ENCODE results near the gene DNASE1L1. TPM values are rescaled to one million over a fixed set of nuclear protein-coding genes. Genes with fewer than 3 reads are reported as not detected.

Gene DNASE1L1, protein sequence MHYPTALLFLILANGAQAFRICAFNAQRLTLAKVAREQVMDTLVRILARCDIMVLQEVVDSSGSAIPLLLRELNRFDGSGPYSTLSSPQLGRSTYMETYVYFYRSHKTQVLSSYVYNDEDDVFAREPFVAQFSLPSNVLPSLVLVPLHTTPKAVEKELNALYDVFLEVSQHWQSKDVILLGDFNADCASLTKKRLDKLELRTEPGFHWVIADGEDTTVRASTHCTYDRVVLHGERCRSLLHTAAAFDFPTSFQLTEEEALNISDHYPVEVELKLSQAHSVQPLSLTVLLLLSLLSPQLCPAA
- 10 to 100 TPM; 18.1 to 30.8 (median 25.6) TPM for total RNA-seq
- long read RNA-seq, donor 1, partial matches to known transcripts: 2 of 13 reads
- long read RNA-seq, donor 1, other reads (novel, unspliced or antisense): 4 of 13 reads
- long read RNA-seq, donor 2, transcript DNASE1L1-203 (8 exons, 2,110 nt): major isoform, 5 of 11 reads
- long read RNA-seq, donor 2, partial matches to known transcripts: 1 of 11 reads
- long read RNA-seq, donor 2, other reads (novel, unspliced or antisense): 4 of 11 reads

DNA sequence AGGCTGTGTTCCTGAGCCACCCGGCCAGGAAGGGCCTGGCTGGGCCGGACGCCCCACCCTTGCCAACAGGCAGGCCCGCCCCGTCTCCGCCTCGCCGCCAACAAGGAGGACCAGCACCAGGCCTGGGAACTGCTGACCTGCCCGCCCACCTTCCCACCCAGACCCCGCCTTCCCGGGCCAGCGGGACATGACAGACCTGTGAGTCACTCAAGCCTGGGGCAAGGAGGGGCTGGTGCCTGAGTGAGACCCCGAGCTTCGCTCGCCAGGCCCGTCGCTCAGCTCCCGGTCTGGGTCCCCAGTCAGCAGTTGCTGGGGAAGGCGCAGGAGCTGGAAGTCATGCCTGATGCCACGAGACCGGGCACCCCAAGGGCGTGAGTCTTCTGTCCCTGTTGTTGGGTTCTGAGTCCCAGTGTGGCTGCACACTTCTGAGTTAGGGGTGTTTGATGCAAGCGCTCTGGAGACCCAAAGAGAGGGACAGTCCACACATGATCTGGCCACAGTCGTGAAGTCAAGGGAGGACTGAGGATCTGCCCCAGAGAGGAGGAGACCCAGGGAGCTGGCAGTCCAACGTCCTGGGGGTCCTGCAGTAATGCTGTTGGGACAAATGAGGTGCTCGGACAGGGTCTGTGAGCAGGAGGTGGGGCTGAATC, at the start of gene DNASE1L1:
Gene DNASE1L1 (minus strand): TSS at position 33 of the 650 bp plus-strand sequence. CDS start 3,686 bp downstream, outside the sequence.
- DNase-seq: peak; percentile 85 to 94 (median 91)
- Histone ChIP-seq H3K4me1 (ENCODE audit: low read depth) (peaks cover 9% of the 10 kb centered on the region), H3K4me3 (no peak within 1 kb of the TSS), H3K36me3 (ENCODE audit: low read depth) (no peaks in the 10 kb centered on the region), H3K9me3 (no peaks in the 10 kb centered on the region)
- intact Hi-C loops (cut with DNase I, micrococcal nuclease): no loop called here
- ATAC-seq: peak; percentile 82
- TF ChIP-seq, protein P1, sequence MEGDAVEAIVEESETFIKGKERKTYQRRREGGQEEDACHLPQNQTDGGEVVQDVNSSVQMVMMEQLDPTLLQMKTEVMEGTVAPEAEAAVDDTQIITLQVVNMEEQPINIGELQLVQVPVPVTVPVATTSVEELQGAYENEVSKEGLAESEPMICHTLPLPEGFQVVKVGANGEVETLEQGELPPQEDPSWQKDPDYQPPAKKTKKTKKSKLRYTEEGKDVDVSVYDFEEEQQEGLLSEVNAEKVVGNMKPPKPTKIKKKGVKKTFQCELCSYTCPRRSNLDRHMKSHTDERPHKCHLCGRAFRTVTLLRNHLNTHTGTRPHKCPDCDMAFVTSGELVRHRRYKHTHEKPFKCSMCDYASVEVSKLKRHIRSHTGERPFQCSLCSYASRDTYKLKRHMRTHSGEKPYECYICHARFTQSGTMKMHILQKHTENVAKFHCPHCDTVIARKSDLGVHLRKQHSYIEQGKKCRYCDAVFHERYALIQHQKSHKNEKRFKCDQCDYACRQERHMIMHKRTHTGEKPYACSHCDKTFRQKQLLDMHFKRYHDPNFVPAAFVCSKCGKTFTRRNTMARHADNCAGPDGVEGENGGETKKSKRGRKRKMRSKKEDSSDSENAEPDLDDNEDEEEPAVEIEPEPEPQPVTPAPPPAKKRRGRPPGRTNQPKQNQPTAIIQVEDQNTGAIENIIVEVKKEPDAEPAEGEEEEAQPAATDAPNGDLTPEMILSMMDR (IDR thresholded peaks at IDR 0.05): no peak

DNA sequence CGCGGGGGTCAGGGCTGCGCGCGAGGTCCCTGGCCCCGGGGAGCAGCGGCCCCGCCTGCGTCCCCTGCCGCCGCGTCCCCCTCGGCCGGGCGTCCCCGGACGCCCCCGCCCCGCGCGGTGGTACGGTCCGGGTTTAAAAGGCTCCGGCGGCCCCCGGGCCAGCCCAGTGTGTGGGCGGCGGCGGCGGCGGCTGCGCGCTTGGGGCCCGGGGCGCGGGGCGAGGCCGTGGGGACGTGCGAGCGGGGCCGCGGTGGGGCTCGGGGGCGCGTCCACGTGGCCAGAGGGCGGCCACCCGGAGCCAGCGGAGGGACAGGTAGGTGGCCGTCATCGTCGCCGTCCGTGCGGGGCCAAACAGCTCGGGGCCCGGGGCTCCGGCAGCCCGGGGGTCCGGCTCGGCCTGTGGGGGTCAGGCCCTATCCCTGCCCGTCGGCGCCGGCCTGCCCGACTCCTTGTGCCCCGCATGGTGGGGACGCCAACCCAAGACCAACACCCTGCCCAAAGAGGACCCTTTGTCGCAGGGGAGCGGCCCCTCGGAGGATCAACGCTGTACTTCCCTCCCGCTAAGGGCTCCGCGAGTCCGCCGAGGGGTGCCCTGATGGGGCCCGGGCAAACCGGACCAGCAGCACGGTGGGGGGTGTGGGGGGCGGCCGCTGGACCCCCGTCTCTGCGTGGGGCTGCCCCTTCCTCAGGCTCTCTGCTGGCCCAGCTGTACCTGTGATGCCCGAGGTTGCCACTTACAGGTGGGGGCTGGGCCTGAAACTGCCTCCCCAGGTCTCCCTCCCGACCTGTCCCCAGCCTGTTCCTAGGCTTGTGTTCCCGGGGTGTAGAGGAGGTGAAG, 49.3 kb upstream of the DNASE1L1 start, which contains the start of gene PLXNA3:
Gene PLXNA3 (plus strand): TSS at position 166 of the 838 bp plus-strand sequence. CDS start 1,903 bp downstream, outside the sequence.
- ATAC-seq (peak; percentile 69), DNase-seq (peak in 2 of 3 donors; percentile 57 to 77)
- Histone ChIP-seq H3K4me3 (peak within 1 kb of the TSS; percentile 38), H3K36me3 (ENCODE audit: low read depth) (no peaks in the 10 kb centered on the region), H3K4me1 (ENCODE audit: low read depth) (no peaks in the 10 kb centered on the region), H3K9me3 (no peaks in the 10 kb centered on the region)
- TF ChIP-seq, protein P1 (IDR thresholded peaks at IDR 0.05): no peak
- intact Hi-C loops (cut with DNase I, micrococcal nuclease): no loop called here

- Histone ChIP-seq H3K36me3 (ENCODE audit: low read depth) (no peaks in the 10 kb centered on the region), H3K9me3 (no peaks in the 10 kb centered on the region), H3K4me3 (peak overlapping the region; percentile 38), H3K4me1 (ENCODE audit: low read depth) (no peaks in the 10 kb centered on the region)
- TF ChIP-seq, protein P1 (IDR thresholded peaks at IDR 0.05): no peak
- ATAC-seq (peak; percentile 77), DNase-seq (peak; percentile 58 to 79 (median 78))
- intact Hi-C loops (cut with DNase I, micrococcal nuclease): no loop called here
Observed at GRCh38 chrX:154457491-154458115, 48.5 kb upstream of the DNASE1L1 start.

GRCh38 chrX:154452823-154453222, 43.8 kb upstream of the DNASE1L1 start:
- DNase-seq (no peak), ATAC-seq (no peak)
- H3K36me3 ChIP-seq (ENCODE audit: low read depth): no peaks in the 10 kb centered on the region
- H3K4me1 ChIP-seq (ENCODE audit: low read depth): no peaks in the 10 kb centered on the region
- no peak overlapping the region for H3K4me3 ChIP-seq
- H3K9me3 ChIP-seq: no peaks in the 10 kb centered on the region
- intact Hi-C loops (cut with DNase I, micrococcal nuclease): no loop called here
- TF ChIP-seq, protein P1 (IDR thresholded peaks at IDR 0.05): no peak

DNA sequence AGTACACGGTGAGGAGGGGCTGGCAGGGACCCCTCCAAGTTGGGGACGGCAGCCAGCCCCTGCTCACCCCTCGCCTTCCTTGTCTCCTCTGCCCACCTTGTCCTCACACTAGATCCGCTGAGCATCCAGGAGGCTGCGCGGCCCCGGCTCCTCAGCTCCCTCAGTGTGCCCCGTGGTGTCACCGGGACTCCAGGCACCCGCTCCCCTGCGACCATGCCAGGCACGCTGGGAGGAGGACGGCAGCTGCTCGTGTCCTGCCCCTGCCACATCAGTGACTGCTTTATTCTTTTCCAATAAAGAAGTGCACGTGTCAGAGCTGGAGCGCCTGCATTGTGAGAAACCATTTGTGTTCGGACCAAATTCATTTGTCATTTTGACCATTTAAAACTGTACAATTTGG, 41.3 kb upstream of the DNASE1L1 start:
- TF ChIP-seq, protein P1 (IDR thresholded peaks at IDR 0.05): no peak
- ATAC-seq (no peak), DNase-seq (no peak)
- H3K9me3 ChIP-seq: no peaks in the 10 kb centered on the region
- intact Hi-C loops (cut with DNase I, micrococcal nuclease): no loop called here
- H3K4me1 ChIP-seq (ENCODE audit: low read depth): peaks cover under 1% of the 10 kb centered on the region
- H3K4me3 ChIP-seq: no peak overlapping the region
- H3K36me3 ChIP-seq (ENCODE audit: low read depth): no peaks in the 10 kb centered on the region
